NCI-H524 (cell line): ENCODE measurements around the gene ATP6V1G3.
"Not testable (repeated sequence)": the region's sequence is repeated elsewhere in the genome, so short reads cannot be mapped to it uniquely, and the experiment has no call there.

Experiments used
- DNase-seq, 2 experiments: peaks; one replicate each; lab custom pipeline; 2025; lab: John Stamatoyannopoulos, UW

ATP6V1G3 gene

DNA sequence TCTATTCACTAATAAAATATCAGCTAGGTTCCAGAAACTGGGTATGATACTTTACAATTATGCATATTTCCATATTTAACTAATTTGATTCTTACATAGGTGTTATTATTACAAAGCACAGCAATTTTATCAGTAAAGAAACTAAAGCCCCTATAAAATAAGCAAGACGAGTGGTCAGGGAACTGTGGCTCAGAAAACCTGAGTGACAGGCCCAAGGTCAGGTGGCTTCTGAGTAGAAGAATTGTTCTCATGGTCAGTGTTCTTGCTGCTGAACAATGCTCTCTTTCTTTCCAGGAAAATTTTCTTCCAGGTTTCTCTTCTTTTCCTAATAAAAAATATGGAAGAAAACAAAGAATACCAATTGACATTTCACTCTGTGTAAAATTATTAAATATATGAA lies 2.2 kb upstream of the ATP6V1G3 start:
- no peak for DNase-seq

DNA sequence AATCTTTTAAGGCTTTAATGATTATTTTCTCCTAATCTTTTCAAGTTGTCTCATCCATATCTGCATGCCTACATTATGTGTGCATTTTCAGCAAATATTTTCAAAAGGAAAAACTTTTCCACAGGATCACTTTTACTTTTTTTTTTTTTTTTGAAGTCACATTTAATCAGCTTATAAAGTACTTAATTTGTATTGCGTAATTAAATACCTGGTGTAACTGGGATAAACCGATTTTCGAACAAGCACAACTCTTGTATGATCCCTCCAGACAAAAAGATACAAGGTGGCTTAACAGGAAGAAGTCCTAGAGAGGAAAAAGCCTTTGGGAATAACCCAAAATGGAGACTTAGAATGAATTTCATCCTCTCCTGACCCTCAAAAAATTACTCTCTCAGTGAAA lies 1.3 kb upstream of the ATP6V1G3 start:
- DNase-seq, result peak in 1 of 2 experiments; percentile 41

DNA sequence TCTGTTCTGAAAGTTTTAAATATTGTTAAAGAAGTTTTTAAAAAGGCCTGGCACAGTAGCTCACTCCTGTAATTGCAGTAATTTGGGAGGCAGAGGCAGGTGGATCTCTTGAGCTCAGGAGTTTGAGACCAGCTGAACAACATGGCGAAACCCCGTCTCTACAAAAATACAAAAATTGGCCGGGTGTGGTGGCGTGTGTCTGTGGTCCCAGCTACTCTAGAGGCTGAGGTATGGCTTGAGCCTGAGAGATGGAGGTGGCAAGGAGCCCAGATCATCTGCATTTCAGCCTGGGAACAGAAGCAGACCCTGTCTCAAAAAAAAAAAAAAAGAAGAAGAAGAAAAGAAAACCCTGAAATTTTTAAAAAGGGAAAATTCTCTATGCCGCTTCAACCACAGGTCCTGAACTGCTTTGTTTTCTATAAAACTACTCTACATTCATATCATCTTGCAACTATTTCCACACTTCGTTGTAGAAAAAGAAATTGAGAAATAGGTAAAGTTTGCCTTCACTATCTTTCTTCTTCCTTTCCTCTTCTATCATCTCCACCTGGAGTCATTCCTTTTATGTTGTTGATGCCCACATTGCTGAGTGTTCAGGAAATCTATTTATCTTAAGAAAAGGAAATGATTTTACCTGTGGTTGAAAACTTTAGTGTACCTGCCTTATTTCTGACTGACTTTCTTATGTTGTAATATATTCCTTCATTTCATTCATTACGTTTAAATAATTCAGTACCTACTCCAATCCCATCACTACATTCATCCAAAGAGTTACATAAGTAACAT lies 1.7 kb downstream of the ATP6V1G3 start:
- no peak for DNase-seq

DNA sequence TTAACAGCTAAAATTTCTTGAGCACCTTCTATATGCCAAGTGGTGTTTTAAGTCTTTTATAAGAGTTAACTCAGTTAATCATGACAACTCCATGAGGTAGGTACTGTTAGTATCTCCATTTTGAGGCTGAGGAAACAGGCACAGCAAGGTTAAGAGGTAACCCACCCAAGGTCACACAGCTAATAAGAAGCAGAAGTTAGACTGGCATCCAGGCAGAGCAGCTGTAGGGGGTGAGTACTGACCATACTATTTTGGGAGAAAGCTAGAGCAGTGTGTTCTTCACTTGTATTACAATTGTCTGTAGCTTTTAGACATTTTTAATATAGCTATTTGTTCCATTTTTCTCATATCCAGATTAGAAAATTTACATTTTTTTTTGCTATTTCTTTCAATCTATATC lies 4.8 kb downstream of the ATP6V1G3 start:
- DNase-seq, result no peak

DNA sequence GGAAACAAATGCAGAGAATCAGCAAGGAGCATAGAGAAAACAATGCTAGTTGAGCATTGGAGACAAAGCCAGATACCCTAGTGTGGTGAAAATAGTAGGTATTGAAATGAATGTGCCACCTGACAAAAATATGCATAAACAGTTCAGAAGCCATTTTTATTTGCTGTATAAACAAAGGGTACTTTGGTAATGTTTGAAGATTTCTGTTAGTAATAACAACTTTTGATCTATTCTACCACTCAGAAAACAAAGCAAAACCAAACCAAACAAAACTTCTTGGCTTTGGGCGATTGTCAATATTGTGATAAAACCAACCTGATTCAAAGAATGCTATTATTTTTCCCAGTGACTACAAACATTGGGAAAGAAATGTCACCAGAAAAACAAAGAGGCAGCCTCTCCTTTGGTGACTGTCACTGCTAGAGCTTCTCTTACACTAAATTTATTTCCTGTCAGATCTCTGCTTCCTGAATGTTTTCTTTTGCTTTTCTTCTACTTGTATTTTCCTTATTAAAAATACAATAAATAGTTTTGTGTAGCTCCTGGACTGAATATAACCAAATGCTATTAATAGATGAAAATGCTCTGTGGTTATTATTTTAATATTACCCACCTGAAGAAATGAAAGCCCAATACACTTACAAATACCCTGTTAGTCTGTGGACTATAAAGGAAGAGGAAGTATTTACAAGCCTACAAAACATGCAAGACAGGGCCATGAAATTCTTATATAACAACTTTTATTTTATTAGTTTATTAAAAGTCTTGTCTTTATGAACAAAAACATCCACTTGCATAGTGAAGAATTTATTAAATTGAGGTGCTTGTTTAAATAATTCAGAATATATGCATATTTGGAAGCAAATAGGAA lies 5.7 kb downstream of the ATP6V1G3 start:
- no peak for DNase-seq

DNA sequence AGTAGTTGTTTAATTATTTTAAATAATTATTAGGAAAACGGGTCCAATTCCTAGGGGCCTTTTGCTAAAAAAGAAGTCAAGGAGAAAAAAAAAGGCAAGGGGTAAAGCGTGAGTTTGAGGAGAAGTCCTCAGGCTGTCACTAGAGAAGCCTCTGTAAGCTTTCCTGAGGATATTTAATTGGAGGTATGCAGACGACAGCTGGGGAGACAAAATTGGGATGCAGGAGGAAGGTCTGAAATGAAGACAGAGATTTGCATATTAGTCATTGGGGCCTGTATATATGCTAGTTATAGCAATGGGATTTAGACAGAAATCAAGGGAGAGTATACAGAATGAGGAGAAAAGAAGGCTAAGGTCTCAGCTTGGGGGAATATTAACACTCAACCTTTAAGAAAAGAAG lies 8.6 kb downstream of the ATP6V1G3 start:
- peak in 1 of 2 experiments; percentile 70 for DNase-seq

DNA sequence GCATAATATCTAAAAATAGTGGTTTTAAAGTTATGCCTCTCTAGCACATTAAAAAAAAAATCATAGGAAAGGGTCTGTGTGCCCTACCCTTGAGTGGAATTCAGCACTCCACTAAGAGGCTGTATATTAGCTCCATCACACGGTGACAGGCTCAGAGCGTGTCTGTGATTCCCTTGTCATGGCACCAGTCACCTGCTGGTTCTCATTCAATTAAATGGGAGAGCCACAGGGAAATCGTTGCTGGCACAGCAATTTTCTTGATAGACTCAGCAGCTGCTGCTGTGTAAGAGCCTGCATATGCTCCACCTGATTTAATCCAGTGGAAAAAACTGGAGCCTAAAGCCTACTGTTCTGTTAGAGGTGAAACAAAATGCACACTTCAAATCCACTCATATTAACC lies 9.5 kb downstream of the ATP6V1G3 start:
- DNase-seq, result peak; percentile 67 to 92

DNA sequence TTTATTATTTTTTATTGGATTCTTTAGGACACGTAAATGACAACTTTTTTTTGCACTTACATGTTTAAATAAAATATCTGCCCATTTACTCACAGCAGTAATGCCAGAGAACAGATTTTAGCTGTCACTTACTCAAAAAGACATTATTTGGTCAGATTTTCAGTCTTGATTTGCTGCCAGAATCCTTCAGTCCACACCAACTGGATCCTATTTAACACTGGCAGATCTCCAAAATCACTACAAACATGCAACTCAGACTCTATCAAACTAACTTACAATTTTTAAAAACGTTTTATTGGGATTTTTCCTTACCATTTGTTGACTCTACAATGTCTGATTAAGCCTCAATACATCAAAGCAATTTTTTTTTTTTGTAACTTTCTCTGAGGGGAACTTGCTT lies 11.1 kb downstream of the ATP6V1G3 start:
- DNase-seq, result peak; percentile 3 to 14

DNA sequence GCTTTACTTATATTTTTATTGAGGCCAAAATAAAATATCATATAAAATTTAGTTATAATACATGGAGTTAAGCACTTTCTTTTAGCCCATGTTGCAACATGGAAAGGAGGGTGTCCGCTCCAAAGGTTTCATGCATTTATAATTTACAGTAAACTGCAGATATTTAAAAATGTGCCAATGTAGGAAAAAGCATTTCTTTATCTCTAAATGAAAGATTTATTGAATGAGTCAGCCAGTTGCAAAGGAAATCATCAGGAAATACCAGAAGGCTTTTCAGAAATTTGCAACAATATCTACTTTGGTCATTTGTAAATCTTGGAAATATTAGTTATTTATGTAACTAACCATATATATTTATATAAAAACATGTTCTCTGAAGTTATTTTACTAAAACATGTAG lies 12.1 kb downstream of the ATP6V1G3 start:
- DNase-seq, result no peak

DNA sequence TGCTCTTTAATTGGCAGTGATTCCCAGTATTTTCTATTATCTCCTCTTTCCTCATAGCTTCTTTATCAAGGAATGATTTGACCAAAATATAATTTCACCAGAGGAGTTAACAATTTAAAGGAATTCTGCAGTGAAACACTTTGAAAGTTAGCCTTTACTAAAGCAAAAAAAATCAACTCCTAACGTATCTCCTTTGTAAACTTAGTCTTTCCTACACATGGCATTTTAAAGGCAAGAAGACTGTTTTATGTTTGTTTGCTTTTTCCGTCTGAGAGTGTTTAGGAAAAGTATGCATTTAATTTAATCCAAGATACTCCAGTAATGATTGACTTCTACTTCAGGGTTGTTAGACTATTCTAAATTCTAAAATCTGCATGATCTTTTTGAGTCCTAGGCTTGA lies 15.9 kb downstream of the ATP6V1G3 start:
- DNase-seq, result no peak

DNA sequence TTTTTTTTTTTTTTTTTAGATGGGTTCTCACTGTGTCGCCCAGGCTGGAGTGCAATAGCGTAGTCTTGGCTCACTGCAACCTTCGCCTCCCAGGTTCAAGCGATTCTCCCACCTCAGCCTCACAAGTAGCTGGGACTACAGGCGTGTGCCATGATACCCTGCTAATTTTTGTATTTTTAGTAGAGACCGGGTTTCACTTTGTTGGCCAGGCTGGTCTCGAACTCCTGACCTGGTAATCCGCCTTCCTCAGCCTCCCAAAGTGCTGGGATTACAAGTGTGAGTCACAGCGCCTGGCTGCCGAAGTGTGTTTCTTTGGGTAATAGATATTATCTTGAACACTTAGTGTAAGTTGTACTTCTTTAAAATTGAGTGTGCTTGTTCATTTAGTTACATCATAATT lies 16.4 kb downstream of the ATP6V1G3 start:
- DNase-seq, result not testable (repeated sequence)

DNA sequence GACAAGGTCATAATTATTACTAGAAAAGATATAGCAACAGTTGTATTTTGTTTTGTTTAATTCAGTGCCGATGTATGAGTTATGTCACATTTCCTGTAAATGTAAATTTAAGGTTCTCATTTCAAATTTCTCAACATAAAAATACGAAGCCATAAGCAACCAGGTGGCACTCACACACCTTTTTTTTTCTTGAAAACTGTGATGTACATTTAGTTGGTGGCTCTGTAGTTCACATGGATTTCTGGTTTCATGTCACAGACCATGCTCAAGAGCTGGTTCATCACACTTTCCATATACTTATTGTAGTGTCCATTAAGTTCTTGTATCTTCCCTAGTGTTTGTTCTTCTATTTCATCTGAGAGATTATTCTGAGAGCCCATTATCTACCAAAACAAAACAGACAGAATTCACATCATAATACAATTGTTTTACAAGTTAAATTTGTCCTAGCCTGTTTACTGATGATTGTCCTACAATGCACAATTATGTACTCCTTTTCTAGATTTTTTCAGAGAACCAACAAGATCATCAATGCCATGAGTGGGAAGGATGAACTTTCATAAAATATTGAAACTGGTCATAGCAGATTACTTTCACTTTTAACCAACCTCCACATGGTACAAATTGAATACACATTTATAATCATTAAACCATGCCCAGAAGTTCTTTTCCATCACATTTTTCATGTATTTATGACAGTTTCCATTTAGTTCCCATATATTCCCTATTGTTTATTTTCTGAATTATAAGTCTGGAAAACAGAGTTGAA lies 17.1 kb downstream of the ATP6V1G3 start:
- no peak for DNase-seq

DNA sequence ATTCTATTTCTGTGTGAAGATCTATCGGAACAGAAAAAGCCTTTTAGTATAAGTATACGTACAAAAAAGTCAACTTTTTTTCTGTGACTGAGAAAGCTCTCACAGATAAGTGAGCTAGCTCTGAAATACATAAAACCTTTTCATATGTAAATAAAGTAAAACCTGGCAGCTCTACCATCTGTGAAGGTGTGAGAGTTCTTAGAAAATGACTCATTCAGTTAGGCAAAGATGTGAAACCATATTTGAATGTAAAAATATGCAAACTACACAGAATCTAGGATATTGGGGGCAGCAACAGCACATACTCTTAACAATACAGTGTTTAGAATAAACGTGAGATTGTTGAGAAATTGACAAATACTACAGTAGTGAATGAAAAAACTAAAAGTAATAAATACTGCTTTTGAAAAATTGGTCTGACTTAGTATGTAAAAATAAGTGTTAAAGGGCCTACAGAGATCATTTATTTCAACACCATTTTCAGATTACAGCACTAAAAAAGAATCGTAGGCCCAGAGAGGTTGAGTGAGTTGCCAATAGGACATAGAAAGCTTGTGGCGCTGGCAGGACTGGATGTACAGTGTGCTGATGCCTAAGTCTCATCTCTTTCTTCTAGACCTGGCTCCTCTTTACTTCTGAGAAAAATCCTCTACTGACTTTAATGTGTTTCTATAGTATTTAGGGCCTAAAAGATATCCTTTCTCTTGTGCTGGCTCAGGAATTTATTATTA lies 19.8 kb downstream of the ATP6V1G3 start:
- no peak for DNase-seq

DNA sequence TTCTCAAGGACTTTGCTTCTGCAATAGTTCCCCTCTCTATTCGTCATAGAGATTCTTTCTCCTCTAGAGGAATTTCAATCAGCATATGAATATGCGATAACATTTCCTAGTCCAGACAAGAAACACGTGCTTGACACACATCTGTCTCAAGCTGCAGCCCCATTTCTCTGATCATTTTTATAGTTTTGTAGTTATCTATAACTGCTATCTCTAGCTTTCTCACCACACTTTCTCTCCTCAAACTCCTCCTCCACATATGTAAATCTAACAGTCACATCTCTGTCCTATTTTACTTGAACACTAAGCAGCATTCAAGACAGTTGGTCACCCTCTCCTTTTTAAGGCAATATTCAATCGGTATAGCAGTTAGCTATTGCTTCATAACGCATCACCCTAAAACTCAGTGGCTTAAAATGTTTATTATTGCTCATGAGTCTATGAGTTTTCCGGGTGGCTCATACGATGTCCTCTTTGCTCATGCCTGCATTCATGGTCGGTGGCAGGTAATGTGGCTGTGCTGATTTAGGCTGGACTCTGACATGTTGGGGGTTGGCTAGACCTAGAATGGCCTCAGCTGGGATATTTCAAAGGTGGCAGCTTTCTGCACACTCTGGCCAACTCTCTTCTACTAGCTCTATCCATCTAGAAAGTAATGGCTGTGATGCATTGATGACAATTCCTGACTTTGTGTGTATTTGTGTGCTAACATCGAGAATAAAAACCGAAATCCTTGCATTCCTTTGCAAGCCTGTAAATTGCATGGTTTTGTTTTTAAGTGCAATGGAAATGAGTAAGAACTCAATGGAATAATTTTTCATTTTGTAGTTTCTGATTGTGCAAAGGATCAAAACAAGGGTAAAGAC lies 20.6 kb downstream of the ATP6V1G3 start:
- DNase-seq, result no peak

DNA sequence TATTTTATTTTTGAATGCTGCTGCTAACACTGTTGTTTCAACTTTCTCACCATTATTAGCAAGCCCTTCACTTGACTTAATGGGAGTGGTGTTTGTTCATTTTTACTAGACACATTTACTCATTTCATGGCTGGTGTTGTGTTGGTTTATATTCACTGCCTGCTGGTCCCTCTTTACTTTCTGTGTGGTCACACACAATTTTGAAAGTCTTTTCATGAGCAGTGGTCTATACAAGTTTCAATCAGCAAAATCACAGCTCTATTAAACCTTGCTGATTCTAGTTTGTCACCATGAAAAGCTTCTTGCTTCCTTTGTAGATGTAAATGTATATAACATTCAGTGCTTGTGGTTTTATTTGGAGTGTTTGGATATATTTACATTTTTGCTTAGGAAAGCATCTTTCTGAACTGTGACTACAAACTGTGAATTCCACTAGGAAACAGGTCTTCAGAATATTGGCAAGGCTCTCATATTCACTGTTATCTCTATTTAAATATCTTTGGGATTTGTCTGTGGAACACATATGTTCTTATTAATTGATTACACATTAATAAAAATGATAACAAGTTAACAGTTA lies 22.8 kb downstream of the ATP6V1G3 start:
- no peak for DNase-seq

DNA sequence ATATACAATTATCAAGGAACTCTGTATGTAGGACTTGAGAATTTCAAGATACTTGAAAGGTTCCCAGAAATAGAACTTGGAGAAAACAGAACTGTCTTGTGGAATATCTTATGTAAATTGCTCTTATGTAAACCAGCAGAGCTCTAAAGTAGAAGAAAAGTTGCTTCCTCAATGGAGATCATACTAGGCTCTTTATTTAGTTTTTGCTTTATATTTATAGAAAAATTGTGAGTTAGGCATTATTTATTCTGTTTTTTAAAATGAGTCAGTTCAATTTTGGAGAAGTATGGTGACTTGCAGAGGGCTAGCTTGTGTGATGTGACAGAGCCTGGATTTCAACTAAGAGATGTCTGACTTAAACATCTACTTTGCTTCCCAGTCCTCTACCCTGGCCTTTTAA lies 40.4 kb downstream of the ATP6V1G3 start:
- no peak for DNase-seq

DNA sequence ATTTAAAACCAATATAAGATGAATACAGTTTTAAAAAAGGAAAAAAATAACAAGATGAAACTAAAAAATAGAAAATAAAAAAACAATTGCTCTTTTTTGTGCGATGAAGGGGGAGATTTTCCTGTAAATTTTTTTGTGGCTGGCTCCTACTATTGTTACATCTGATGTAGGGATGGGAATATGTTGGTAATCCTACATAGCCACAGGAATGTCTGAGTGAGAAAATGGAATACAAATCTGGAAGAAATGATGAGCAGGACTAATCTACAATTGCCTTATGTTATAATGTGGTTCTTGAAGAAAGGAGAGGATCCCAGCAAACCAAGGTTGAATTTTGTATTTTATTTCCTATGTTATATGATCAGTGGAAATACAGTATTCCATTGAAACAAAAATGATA lies 40.9 kb downstream of the ATP6V1G3 start:
- no peak for DNase-seq

DNA sequence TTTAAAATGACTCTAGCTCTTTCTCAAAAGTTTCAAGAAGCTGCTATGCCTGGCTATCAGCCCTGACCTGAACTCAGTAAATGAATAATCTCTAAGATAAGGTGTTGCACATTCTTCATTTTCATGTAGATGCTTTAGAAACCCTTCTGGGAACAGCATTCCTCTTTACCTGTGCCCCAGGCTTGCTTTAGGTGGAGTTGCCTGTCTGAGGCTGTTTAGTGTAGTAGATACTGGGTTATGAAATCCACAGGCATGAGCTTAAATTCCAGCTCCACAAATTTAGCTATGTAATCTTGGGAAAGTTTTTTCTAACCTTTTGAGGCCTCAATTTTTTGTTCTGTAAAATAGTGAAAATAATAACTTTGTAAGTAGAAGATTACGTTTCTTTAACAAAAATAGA lies 41.6 kb downstream of the ATP6V1G3 start:
- DNase-seq, result no peak

DNA sequence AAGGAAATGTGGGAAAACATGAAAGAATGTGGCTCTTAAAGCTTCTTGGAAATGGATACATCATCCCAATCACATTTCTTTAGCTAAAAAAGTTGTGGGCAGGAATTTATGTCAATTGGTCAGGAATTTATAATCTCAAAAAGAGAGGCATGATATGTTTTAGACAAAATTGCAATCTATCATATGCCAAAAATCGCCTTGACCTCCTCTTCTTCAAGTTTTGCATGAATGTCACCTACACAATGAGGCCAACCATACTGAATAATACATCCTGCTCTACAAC lies 42.4 kb downstream of the ATP6V1G3 start:
- no peak for DNase-seq

DNA sequence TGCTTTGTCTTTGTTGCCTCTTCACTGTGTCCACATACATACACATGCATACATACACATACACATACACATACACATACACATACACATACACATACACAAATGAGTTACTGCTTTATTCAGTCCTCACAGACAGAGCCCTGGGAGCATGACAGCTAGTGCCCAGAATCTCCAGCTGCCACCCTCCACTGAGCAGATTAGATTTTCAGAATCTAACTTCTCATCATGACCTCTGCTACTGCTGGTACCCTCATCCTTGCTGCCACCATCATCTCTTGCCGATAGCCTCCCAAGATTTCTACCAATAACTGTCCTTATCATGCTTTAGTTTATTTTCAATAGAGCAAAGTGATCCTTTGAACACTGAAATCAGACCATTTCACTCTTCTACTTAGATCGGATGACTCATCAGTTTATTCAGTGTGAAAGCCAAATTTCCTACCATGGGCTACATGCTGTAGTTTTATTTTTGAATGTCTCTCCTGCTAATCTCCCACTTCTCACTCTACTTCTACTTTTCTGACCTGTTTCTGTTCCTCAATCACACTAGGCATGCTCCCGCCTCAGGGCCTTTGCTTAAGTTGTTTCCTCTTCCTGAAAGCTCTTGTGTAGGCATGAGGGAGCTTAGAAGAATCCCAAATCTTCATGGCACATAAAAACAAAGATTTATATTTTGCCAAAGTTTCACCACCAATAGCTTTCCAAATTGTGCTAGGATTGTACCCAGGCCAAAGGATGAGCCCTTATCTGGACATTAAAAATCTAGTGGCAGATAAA lies 43.0 kb downstream of the ATP6V1G3 start:
- no peak for DNase-seq
